GM12878 (cell line): ENCODE results near the gene PLA2G4E.

ENCODE experiments used
- CTCF ChIP-seq, 3 experiments: IDR thresholded peaks in 2 of 3; conservative IDR thresholded peaks in 1 of 3; 2 replicates each; pipeline ENCODE4 v1.5.1; 2011; ENCODE audit warnings: low read depth in 3 of 3, low read length in 3 of 3, mild to moderate bottlenecking in 3 of 3, control low read depth in 2 of 3, moderate library complexity in 2 of 3, inconsistent platforms in 1 of 3, mixed read lengths in 1 of 3; ENCODE audit not compliant: control insufficient read depth in 2 of 3, insufficient read depth in 1 of 3; ENCODE audit errors: extremely low read depth in 1 of 3
- FOXK2 ChIP-seq: fragments of 450-650 bp; IDR thresholded peaks from 2 replicates; pipeline ENCODE4 v1.6.1; 2017; ENCODE audit warnings: mild to moderate bottlenecking, moderate library complexity
- HDGF ChIP-seq: fragments of 450-650 bp; IDR thresholded peaks from 2 replicates; pipeline ENCODE4 v1.6.1; 2016; ENCODE audit warnings: antibody characterized with exemption
- MEF2B ChIP-seq: fragments of 450-650 bp; IDR thresholded peaks from 2 replicates; pipeline ENCODE4 v1.6.1; 2018; ENCODE audit warnings: mild to moderate bottlenecking, moderate library complexity; ENCODE audit not compliant: partially characterized antibody, poor library complexity, severe bottlenecking
- SREBF1 ChIP-seq: IDR thresholded peaks from 2 replicates; pipeline ENCODE4 v1.6.1; 2012; ENCODE audit warnings: mild to moderate bottlenecking, low read length
- SUZ12 ChIP-seq: fragments of 200-600 bp; sonication (generic); IDR thresholded peaks from one replicate; pipeline ENCODE4 v1.6.1; 2018; ENCODE audit warnings: antibody characterized with exemption, mild to moderate bottlenecking; ENCODE audit not compliant: unreplicated experiment
- TF ChIP-seq, protein P1 (sequence below): IDR thresholded peaks from 2 replicates; pipeline ENCODE4 v1.6.1; 2012; ENCODE audit warnings: low read depth, low read length, improper control_type of control experiment

DNA sequence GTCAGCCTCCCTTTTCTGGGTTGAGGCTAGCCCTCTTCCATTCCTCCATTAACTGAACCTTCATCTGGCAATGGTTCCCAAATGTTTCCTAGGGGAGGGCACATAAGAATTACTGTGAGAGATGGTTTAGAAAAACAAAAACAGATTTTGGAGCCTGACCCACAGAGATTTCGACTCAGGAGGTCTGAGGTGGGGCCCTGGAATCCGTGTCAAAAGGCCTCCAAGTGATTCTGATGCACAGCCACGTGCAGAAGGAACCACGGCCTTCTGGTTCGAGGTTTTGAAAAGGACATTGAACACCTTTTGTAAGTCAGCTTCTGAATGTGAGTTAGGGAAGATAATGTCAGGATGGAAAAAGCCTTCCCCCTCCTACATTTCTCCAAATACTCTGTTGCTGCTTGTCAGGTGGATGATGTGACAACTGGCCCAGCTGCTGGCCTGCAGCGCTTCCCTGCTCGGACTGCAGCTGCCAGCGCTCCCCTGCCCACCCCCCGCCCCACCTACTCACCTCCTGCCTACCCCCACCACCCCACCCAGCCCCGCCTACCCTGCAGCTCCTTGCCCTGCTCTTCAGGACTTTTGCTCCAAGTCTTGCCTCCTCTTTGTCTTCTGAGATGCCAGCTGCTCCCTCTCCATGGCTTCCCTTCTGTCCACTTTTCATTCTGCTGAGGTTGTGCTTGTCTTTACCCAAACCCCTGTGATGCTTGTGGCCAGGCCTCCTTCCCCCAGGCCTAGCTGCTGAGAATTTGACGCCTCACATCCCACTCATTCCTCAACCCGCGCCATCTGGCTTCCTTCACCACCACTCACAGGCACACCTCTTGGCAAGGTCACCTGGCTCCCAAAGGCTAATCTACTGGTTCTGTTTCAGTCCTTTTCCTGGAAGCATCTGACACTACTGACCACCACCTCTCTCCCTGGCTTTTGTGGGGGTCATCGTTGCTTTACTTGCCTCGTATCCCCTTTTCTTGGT is 55.1 kb downstream of the PLA2G4E start:
- TF ChIP-seq CTCF (IDR thresholded peaks at IDR 0.05 in 2 of 3, conservative IDR thresholded peaks at IDR 0.05 in 1 of 3; ENCODE audit: control insufficient read depth in 2 of 3, extremely low read depth in 1 of 3, insufficient read depth in 1 of 3, low read depth in 3 of 3, low read length in 3 of 3) (no peak), MEF2B (no peak), SREBF1 (no peak), FOXK2 (no peak), SUZ12 (no peak), HDGF (no peak)
- TF ChIP-seq, protein P1, sequence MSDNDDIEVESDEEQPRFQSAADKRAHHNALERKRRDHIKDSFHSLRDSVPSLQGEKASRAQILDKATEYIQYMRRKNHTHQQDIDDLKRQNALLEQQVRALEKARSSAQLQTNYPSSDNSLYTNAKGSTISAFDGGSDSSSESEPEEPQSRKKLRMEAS = no peak
